Lung microvascular endothelial cell (primary cell): Measurements from ENCODE around the gene GABRB3. TPM values are rescaled to one million over a fixed set of nuclear protein-coding genes. Genes with fewer than 3 reads are reported as not detected.
A peak's percentile ranks its signal among the peaks of the same experiment; 100 is the strongest.

Source experiments
- DNase-seq, 2 donors: peaks; one replicate each; pipeline versions ENCODE4 v3.0.0 to v3.0.0-alpha.2; 2010; ENCODE audit warnings: low read depth in 2 of 2
- total RNA-seq: library from RNA; depleted of rRNA; stranded (reverse); fragments of >200 nt; gene quantifications from 2 replicates; pipeline ENCODE4 v1.2.1, GENCODE V29; 2014

The GABRB3 gene
- total RNA-seq = 0.40 TPM in 1 of 2 replicates, not detected in the other

GRCh38 chr15:26772154-26773066 lies at the start of gene GABRB3:
TSS of gene GABRB3 (minus strand) at chr15:26773066.
- DNase-seq = no peak

GRCh38 chr15:26807517-26808427 lies 34.9 kb upstream of the GABRB3 start:
- no peak for DNase-seq

GRCh38 chr15:26806574-26806973 lies 33.7 kb upstream of the GABRB3 start:
- DNase-seq = no peak

GRCh38 chr15:26806151-26806550 lies 33.3 kb upstream of the GABRB3 start:
- DNase-seq = no peak

GRCh38 chr15:26805470-26805869 lies 32.6 kb upstream of the GABRB3 start:
- no peak for DNase-seq

- DNase-seq = no peak
Measured at GRCh38 chr15:26804063-26804804, 31.4 kb upstream of the GABRB3 start.

- DNase-seq = no peak
Measured at GRCh38 chr15:26790118-26790517, 17.3 kb upstream of the GABRB3 start.

- no peak for DNase-seq
Measured at GRCh38 chr15:26781816-26782215, 8.9 kb upstream of the GABRB3 start.

- no peak for DNase-seq
Measured at GRCh38 chr15:26773917-26774316, 1.1 kb upstream of the GABRB3 start.

- no peak for DNase-seq
Measured at GRCh38 chr15:26773067-26773877, 406 bp upstream of the GABRB3 start.

GRCh38 chr15:26771578-26772153 lies 1.2 kb downstream of the GABRB3 start:
- peak in 1 of 2 donors; percentile 2 for DNase-seq

- DNase-seq = no peak
Measured at GRCh38 chr15:26771168-26771567, 1.7 kb downstream of the GABRB3 start.

- no peak for DNase-seq
Measured at GRCh38 chr15:26767169-26767670, 5.6 kb downstream of the GABRB3 start.

GRCh38 chr15:26766262-26766661 lies 6.6 kb downstream of the GABRB3 start:
- DNase-seq = no peak

- DNase-seq = no peak
Measured at GRCh38 chr15:26759986-26760385, 12.9 kb downstream of the GABRB3 start.

- DNase-seq = no peak
Measured at GRCh38 chr15:26758079-26758478, 14.8 kb downstream of the GABRB3 start.

- DNase-seq = no peak
Measured at GRCh38 chr15:26757141-26757540, 15.7 kb downstream of the GABRB3 start.

- DNase-seq = no peak
Measured at GRCh38 chr15:26744894-26745293, 28.0 kb downstream of the GABRB3 start.

- DNase-seq = no peak
Measured at GRCh38 chr15:26739791-26740190, 33.1 kb downstream of the GABRB3 start.

- DNase-seq = no peak
Measured at GRCh38 chr15:26738996-26739395, 33.9 kb downstream of the GABRB3 start.
